ENCODE measurements around the gene RRN3.
"Not testable (repeated sequence)": the region's sequence is repeated elsewhere in the genome, so short reads cannot be mapped to it uniquely, and the experiment has no call there.

Gene RRN3

DNA sequence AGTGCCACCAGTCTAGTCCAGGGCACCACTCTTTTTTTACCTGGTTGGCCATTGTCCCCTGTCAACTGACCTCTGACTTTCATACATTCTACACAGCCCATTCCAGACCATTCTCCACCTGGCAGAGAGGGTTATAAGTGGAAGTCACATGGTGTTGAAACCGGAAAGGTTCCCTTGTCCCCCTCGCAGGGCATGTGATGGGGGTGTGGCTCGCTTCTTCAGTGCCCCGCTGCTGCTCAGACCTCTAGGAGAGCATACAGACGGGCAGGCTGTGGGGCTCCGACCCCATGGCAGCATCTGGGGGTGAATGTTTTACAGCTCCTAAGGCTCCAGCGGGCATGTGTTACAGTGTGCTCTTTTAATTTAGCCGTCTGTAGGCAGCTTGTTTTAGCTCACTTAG is 67.0 kb downstream of the RRN3 start:
- not testable (repeated sequence) for FAIRE-seq

DNA sequence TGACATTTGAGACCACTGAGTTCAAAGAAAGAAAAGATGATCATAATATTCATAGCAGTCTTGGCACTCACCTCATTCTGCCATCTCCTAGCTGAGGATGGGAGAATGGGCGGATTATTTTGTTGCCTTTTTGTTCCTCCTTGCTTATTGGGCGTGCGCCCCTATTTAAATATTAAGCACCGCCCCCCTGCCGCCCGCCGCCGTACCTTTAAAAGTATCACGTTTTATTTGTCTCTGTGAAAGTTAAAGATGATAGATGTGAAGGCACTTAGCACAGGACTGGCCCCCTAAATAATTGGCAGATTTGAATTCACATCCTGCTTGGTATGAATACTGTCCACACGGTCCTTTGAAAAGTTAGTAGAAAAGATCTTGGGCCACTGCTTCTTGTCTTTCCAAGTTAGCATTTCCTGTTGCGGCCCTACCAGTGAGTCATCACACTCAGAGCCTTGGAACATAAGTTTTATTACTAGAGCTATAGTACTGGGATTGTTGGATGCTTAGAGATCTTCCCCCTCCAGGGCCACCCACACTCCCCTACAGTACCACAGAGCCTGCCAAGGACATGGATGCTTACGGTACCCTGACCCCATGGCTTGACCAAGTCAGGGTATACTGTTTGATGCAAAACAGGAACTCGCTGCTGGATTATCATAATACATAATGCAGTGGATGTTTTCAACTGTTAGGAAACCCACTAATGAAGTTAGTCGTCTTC is 68.7 kb downstream of the RRN3 start:
- FAIRE-seq: not testable (repeated sequence)

DNA sequence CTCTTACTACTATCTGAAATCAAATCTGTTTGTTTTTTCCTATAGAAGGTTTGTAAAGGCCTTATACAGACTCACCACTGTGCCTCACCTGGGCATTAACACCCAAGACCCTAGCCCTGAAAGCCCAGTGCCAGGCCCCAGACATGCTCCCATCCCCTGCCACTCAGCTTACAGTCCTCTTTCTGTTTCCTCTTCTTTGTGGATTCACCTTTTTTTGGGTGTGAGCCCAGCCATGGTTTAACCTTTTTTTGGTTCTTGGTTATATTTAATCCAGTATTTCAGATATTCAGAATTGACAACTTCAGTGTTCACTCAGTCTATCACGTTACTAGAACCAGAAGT is 69.2 kb downstream of the RRN3 start:
- FAIRE-seq: not testable (repeated sequence)

DNA sequence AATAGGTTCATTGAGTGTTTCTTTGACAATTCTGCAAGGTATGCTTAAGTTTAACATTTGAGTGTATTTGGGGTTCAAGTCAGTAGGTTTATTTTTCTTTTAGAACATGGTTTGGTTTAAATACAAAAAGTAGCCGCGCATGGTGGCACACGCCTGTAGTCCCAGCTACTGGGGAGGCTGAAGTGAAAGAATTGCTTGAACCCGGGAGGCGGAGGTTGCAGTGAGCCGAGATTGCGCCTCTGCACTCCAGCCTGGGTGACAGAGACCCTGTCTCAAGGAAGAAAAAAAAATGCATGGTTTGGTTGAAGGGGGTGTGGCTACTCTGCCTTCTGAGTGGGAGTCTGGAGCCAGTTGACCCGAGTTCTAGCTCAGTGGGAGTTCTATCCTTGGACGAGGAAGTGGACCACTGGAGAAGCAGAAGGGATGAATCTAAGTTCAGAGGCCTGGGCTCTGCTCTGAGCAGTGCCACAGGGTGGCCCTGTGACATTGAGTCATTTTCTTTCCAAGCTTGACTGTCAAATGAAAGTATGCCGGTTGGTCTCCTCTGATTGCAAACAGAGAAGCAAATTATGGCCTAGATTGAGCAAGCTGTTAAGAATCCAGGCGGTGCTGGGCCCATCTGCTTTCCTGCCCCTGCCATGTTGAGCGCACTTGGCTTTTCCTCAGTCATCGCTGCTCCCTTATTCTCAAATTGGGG is 70.5 kb downstream of the RRN3 start:
- not testable (repeated sequence) for FAIRE-seq

DNA sequence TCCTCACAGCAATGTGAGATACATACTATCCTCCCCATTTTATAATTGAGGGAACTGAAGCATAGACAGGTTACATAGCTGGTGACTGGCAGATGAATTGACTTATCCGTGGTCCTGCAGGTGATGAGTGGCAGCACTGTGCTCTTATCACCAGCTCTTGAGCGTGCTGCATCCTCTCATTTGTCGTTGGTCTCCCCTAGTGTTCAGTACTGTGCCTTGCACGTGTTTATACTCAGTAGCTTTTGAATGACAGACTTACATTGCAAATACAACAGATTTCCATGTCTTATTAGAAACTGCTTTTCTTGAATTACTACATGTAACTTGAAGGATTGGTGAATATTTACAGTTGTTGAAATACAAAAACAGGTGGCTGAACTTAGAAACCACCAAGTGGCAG is 71.9 kb downstream of the RRN3 start:
- FAIRE-seq: not testable (repeated sequence)

DNA sequence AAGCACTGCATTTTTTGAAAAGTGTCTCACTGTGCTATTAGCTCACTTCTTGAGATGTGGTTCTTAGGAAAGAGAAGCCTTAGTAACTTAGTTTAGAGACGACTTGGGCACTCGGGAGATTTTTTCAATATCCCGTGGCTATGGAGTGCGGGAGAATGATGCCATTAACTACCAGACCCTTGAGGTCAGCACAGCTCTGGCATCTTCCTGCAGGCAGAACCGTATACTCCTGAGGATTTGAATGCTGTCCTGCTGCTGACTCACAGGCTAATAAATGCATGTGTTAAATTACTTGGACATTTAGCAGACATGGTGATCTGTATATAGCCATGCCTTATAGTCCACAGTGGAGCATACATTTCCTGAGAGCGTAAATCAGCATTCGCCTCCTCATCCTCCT is 72.6 kb downstream of the RRN3 start:
- FAIRE-seq: not testable (repeated sequence)

DNA sequence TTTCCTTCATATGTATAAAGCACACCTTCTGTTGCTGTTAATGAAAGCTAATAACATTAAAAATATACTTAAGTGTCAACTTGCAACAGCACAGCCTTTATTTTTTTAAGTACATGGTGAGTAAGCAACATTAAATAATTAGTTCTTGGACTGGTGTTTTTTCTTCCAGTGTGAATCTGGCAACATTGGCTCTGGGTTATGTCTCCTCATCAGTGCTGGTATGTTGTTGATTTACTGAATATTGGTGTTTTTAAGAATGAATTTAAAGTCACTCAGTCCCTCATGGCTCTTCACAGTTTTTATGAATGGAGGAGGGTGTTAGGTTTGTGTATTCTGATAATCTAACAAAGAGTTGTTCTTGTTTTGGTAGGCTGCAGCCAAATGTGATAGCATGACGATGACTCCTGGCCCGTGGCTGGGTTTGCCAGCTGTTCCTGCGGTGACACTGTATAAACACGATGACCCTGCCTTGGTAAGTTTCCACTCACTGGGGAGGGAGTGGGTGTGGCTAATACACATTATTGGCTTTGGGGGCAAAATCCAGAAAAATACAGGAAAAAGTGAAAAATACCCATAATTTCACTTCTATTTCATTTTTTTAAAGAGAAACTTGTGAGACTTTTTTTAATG is 77.0 kb downstream of the RRN3 start:
- peak; percentile 37 for FAIRE-seq

DNA sequence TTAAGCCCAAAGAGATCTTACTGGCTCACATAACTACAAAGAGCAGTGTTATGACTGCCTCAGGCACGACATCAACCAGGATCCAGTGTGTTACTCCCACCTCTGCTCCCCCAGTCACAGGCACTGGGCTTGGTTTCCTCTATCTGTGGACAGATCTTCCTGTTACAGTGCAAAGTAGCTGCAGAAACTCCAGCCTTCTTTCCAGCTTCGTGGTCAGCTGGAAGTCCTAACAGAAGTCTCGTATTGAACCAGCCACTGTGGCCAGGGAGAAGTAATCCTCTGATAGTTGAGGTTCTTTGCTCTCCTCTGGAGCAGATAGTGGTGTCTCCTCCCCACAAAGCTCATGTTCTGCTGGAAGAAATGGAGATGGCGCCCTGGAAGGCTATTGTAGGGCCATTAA is 77.7 kb downstream of the RRN3 start:
- not testable (repeated sequence) for FAIRE-seq

DNA sequence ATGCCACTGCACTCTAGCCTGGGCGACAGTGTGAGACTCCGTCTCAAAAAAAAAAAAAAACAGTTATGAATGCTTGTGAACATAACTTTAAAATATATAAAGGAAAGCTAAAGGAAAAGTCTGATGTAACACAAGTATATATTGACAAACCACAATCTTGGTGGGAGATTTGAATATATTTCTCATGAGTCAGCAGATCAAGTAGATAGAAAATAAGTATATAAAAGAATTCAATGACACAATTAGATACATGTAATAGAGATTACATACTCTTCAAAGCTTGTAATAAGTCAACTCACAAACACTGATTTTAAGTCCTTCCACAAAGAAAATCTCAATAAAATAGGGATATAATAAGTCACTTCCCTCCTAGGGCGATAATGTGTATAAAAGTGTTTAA is 78.4 kb downstream of the RRN3 start:
- peak; percentile 35 for FAIRE-seq

DNA sequence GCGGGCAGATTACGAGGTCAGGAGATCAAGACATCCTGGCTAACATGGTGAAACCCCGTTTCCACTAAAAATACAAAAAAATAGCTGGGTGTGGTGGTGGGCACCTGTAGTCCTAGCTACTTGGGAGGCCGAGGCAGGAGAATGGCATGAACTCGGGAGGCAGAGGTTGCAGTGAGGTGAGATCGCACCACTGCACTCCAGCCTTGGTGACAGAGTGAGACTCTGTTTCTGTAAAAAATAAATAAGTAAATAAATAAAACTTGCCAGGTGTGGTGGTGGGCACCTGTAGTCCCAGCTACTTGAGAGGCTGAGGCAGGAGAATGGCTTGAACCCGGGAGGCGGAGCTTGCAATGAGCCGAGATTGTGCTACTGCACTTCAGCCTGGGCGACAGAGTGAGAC is 81.1 kb downstream of the RRN3 start:
- not testable (repeated sequence) for FAIRE-seq
